ENCODE measurements around the gene WDR45.

- TF ChIP-seq POLR2A (IDR thresholded peaks at IDR 0.05) (no peak), CTCF (IDR thresholded peaks at IDR 0.05) (no peak)
Observed at GRCh38 chrX:49041744-49042580, 37.7 kb downstream of the WDR45 start.

Measured in uterus (tissue), 2 donors.